Activated naive CD4-positive, alpha-beta T cell treated with anti-CD3 and anti-CD28 coated beads, Interleukin-2, amount 10 ng/mL, durations not matched to agents 7 days and 5 days (primary cell): ENCODE results near the gene LAYN.

ENCODE experiments used
- CTCF ChIA-PET: fragments of 350-600 bp; sonication (Branson Sonifier 250); formaldehyde crosslinking; loops from one replicate; lab custom pipeline; 2021; ENCODE audit warnings: antibody characterized with exemption; lab: Charles Lee
- DNase-seq: peaks from one replicate; pipeline ENCODE4 v3.0.0-alpha.2; 2020
- H3K27ac Mint-ChIP-seq: one replicate; pipeline ENCODE4 v1.8.0; 2021; ENCODE audit warnings: mild to moderate bottlenecking, moderate library complexity, mixed read lengths
- H3K27me3 Mint-ChIP-seq: one replicate; pipeline ENCODE4 v1.8.0; 2021; ENCODE audit warnings: mild to moderate bottlenecking, mixed read lengths
- H3K36me3 Mint-ChIP-seq: one replicate; pipeline ENCODE4 v1.8.0; 2021; ENCODE audit warnings: mixed read lengths
- H3K4me1 Mint-ChIP-seq: one replicate; pipeline ENCODE4 v1.8.0; 2021; ENCODE audit warnings: mixed read lengths
- H3K4me3 Mint-ChIP-seq: one replicate; pipeline ENCODE4 v1.8.0; 2021; ENCODE audit warnings: mild to moderate bottlenecking, moderate library complexity, mixed read lengths
- H3K9me3 Mint-ChIP-seq: one replicate; pipeline ENCODE4 v1.8.0; 2021; ENCODE audit warnings: mixed read lengths

LAYN gene

DNA sequence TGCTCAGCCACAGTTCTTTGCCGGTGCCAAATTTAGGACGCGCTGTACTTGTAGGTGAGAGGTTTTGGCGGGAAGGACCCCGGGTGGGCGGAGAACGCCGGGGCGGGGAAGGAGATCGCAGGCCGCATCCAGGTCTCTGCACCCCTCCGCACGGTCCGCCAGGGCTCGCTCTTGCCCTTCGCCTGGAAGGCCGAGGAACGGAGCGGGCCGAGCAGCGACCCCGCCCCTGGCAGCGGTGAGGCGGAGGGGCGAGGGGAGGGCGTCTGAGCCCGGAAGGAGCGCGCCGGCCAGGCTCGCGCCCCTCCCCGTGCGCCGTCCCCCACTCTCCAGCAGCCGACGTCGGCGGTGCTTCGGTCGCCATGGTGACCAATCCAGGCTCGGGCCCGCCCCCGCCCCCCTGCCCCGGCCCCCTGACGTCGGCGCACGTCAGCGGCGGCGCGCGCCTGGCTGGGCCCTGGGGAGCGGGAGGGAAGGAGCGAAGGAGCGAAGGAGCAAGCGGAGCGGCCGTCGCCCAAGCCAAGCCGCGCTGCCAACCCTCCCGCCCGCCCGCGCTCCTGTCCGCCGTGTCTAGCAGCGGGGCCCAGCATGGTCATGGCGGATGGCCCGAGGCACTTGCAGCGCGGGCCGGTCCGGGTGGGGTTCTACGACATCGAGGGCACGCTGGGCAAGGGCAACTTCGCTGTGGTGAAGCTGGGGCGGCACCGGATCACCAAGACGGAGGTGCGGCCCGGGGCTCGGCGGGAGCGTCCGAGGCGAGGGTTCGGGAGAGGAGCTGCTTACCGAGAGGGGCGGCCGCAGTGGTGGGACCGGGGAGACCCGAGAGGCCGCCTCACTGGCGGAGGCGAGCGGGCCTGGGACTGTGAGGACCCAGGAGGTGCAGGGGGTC lies 61.7 kb downstream of the LAYN start, which contains the start of gene SIK2:
Gene SIK2, plus strand, starts transcription at position 471 of the 886 bp plus-strand sequence. Its CDS starts 115 bp downstream, at position 586.
- H3K4me1 Mint-ChIP-seq, result peaks cover 24% of the 10 kb centered on the region
- H3K36me3 Mint-ChIP-seq, result no peaks in the 10 kb centered on the region
- no peaks in the 10 kb centered on the region for H3K9me3 Mint-ChIP-seq
- peak within 1 kb of the TSS; percentile 86 for H3K27ac Mint-ChIP-seq
- peak within 1 kb of the TSS; percentile 87 for H3K4me3 Mint-ChIP-seq
- CTCF ChIA-PET, result interaction anchor here (0.6 to 2.4 kb wide), 7 partner anchors 147 to 571 kb away, joined by 3 to 14 read pairs (median 4); no protein-coding TSS in a partner anchor
- peaks cover 10% of the 10 kb centered on the region for H3K27me3 Mint-ChIP-seq
- DNase-seq, result peak; percentile 92

DNA sequence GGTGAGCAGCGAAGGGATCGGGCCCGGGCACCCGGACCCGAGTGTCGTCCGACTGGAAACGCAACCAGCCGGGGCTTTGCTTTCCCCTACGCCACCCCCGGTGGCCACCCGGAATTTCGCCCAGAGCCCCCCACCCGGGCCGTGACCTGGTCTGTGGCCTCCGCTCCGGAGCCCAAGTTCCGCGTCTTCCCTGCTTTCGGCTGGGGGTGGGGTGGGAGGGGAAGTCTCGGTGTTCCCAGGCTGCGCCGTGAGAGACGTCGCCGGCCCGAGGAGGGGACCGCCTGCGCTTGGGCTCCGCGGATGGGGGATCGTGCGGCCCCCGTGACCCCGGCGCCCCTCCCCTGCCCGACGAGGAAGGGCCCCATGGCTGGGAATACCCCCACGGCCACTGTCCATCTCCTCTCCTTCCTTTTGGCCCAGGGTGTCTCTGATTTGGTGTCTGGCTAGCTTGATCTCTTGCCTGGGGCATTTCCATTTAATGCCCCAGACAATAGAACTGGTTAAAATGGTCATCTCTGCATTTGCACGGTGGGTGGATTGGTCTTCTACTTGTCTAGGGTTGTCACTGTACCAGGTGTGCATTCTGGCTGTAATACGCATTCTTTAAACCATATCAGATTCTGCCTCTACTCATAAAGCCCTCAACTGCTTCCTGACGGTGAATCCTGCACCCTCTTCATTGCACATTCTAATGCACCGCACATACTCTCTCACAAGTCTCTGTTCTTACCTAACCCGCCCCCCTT lies 62.5 kb downstream of the LAYN start:
- H3K36me3 Mint-ChIP-seq, result no peaks in the 10 kb centered on the region
- peaks cover 10% of the 10 kb centered on the region for H3K27me3 Mint-ChIP-seq
- no peaks in the 10 kb centered on the region for H3K9me3 Mint-ChIP-seq
- peak overlapping the region; percentile 87 for H3K4me3 Mint-ChIP-seq
- CTCF ChIA-PET, result interaction anchor here (0.9 to 2.4 kb wide), 4 partner anchors 35 to 174 kb away, joined by 3 to 14 read pairs (median 4); no protein-coding TSS in a partner anchor
- peak; percentile 48 for DNase-seq
- H3K27ac Mint-ChIP-seq, result peak overlapping the region; percentile 82
- peaks cover 24% of the 10 kb centered on the region for H3K4me1 Mint-ChIP-seq

- DNase-seq, result no peak
- Mint-ChIP-seq H3K9me3 (no peaks in the 10 kb centered on the region), H3K27me3 (peaks cover 5% of the 10 kb centered on the region), H3K4me1 (peaks cover 24% of the 10 kb centered on the region), H3K27ac (peak overlapping the region; percentile 82), H3K36me3 (no peaks in the 10 kb centered on the region), H3K4me3 (peak overlapping the region; percentile 87)
- CTCF ChIA-PET, result interaction anchor here (0.9 to 2.4 kb wide), 12 partner anchors 10 to 242 kb away, joined by 3 to 14 read pairs (median 5); no protein-coding TSS in a partner anchor
These were observed 63.2 kb downstream of the LAYN start for GRCh38 chr11:111603611-111604130.

DNA sequence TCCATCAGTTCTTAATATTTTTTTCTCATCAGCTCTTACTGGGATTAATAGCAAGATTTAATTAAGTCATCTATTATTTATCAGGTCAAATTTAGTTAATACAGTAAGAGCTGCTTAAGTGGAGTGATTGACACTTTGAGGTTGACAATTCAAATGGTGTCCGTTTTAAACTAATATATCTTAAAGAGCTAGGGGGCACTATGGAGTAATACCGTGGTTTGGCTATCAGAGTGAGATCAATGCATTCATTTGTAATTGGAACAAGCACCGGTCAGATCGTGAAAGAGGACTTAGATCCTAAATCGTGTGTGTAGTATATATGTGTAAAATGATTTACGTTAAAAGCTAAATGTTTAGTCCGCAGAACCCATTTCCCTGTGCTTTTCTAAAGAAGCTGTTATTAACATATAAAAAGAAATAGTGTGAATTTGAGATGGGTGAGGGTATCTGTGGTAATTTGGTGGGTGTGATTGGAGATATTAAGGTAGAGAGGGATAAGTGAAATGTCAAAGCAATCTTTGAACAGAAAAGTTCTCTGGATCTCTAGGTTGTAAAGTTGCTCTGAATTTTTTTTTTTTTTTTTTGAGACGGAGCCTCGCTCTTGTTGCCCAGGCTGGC lies 64.0 kb downstream of the LAYN start:
- no peak overlapping the region for H3K27ac Mint-ChIP-seq
- no peaks in the 10 kb centered on the region for H3K9me3 Mint-ChIP-seq
- DNase-seq, result no peak
- H3K4me3 Mint-ChIP-seq, result no peak overlapping the region
- H3K36me3 Mint-ChIP-seq, result no peaks in the 10 kb centered on the region
- no peaks in the 10 kb centered on the region for H3K27me3 Mint-ChIP-seq
- CTCF ChIA-PET, result interaction anchor here (0.7 to 2.4 kb wide), 16 partner anchors 9 to 267 kb away, joined by 3 to 14 read pairs (median 4); no protein-coding TSS in a partner anchor
- H3K4me1 Mint-ChIP-seq, result peaks cover 24% of the 10 kb centered on the region

DNA sequence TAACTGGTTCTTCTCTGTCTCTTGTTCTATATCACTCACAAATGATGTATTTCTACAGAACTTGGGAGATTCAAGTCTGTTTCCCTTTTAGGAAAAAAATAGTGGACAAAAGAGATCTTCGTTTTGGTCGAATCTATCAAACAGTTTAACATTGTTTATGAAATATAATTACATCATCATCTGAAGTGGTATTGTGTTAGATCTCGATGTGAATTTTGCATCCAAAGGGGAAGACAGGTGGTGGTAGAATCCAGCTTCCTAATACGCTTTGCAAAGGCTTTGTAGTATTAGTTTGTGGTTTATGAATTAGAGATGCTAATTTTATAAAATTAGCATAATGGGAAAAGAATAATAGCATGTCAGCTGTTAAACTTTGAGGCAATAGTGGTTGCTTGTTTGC lies 65.2 kb downstream of the LAYN start:
- peaks cover 24% of the 10 kb centered on the region for H3K4me1 Mint-ChIP-seq
- DNase-seq, result no peak
- no peaks in the 10 kb centered on the region for H3K9me3 Mint-ChIP-seq
- no peaks in the 10 kb centered on the region for H3K27me3 Mint-ChIP-seq
- no peak overlapping the region for H3K4me3 Mint-ChIP-seq
- no peaks in the 10 kb centered on the region for H3K36me3 Mint-ChIP-seq
- H3K27ac Mint-ChIP-seq, result no peak overlapping the region
- CTCF ChIA-PET, result interaction anchor here (1.0 to 1.4 kb wide), 2 partner anchors 170 to 172 kb away, joined by 4 to 5 read pairs; no protein-coding TSS in a partner anchor

DNA sequence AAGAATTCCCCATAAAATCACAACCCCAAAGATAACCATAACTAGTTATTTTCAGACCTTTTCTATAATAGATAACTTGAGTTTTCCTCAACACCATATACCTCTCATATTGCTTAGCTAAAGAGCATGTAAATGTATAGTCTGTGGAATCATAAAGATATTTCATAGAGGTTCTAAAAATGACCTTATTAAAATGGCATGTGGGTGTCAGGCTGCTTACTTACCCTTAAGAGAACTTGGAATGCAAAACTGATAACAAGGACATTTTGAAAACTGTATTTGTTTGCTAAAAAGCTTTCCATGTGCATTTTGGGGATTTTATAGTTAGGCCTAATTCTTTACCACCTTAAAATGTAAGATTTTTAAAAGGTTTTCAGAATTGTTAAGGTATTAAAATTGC lies 66.5 kb downstream of the LAYN start:
- Mint-ChIP-seq H3K36me3 (no peaks in the 10 kb centered on the region), H3K4me1 (peaks cover 16% of the 10 kb centered on the region), H3K27ac (no peak overlapping the region), H3K27me3 (no peaks in the 10 kb centered on the region), H3K9me3 (no peaks in the 10 kb centered on the region), H3K4me3 (no peak overlapping the region)
- CTCF ChIA-PET, result interaction anchor here (0.6 to 1.4 kb wide), 2 partner anchors 9 to 169 kb away, joined by 3 to 5 read pairs; no protein-coding TSS in a partner anchor
- DNase-seq, result no peak

GRCh38 chr11:111607751-111608150 lies 67.2 kb downstream of the LAYN start:
- DNase-seq, result no peak
- H3K36me3 Mint-ChIP-seq, result no peaks in the 10 kb centered on the region
- no peaks in the 10 kb centered on the region for H3K9me3 Mint-ChIP-seq
- H3K27me3 Mint-ChIP-seq, result no peaks in the 10 kb centered on the region
- no peak overlapping the region for H3K27ac Mint-ChIP-seq
- peaks cover 16% of the 10 kb centered on the region for H3K4me1 Mint-ChIP-seq
- no peak overlapping the region for H3K4me3 Mint-ChIP-seq
- CTCF ChIA-PET, result no interaction called here
